HG03025 (cell line): Measurements from ENCODE around the gene AHI1.
"Not testable (repeated sequence)": the region's sequence is repeated elsewhere in the genome, so short reads cannot be mapped to it uniquely, and the experiment has no call there.

Experiments
- ATAC-seq: cut with Tn5 transposase; IDR thresholded peaks from one replicate; pipeline ENCODE4 v1.9.1; 2021; ENCODE audit warnings: mild to moderate bottlenecking, moderate library complexity; ENCODE audit not compliant: unreplicated experiment, low FRiP score

AHI1 gene

GRCh38 chr6:135339920-135340319 is 157.6 kb downstream of the AHI1 start:
- not testable (repeated sequence) for ATAC-seq

DNA sequence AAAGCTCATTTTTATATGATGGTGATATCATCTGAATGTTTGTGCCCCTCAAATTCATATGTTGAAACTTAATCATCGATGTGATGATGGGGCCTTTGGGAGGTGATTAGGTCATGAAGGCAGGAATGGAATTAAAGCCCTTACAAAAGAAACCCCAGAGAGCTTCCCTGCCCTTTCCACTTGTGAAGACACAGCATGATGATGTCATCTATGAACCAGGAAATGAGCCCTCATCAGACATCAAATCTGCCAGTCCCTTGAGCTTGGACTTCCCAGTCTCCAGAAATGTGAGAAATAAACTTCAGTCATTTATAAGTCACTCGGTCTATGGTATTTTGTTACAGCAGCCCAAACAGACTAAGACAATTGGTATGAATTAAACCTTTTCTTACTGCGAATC is 163.4 kb downstream of the AHI1 start:
- ATAC-seq: no peak

DNA sequence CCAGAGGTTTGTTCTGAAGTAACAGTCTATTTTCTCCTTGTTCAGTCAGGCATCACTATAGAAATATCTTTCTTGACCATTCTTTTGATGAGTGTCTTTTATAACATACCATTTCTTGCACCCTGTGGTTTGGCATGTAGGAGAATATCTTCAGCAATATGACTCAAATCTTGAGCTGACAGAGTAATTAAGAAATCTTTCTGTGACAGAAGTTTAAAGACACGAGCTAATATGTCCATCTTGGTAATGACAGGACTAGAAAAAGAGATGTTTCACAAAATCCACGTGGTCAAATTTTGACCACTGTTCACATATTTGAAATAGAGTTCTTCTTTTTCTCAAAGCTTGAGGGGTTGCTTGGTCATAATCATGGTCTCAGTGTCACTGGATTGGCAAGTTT is 166.5 kb downstream of the AHI1 start:
- no peak for ATAC-seq

DNA sequence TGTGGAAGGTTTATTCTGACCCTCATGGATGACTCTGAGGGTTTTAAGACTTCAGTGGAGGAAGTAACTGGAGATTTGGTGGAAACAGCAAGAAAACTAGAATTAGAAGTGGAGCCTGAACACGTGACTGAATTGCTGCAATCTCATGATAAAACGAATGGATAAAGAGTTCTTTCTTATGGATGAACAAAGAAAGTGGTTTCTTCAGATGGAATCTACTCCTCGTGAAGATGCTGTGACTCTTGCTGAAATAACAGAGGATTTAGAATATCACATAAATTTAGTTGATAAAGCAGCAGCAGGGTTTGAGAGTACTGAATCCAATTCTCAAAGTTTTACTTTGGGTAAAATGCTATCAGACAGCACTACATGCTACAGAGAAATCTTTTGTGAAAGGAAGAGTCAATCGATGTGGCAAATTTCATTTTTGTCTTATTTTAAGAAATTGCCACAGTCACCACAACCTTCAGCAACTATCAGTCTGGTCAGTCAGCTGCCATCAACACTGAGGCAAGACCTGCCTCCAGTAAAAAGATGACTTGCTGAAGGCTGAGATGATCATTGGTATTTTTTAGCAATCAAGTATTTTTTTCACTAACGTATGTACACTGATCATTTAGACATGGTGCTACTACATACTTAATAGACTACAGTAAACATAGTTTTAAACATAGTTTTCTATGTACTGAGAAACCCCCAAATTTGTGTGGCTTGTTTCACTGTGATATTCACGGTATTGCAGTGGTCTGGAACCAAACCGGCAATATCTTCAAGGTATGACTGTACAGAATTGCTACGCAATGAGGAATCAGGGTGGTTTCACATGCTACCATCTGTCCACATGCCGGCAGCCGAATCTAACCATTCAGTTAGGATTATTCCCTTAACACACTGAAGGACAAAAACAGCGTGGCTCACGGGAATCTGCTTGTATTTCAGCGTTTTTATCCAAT is 167.4 kb downstream of the AHI1 start:
- ATAC-seq: peak; percentile 78

GRCh38 chr6:135328136-135328535 is 169.4 kb downstream of the AHI1 start:
- no peak for ATAC-seq

- ATAC-seq: no peak
Observed at GRCh38 chr6:135325624-135326424, 171.7 kb downstream of the AHI1 start.

DNA sequence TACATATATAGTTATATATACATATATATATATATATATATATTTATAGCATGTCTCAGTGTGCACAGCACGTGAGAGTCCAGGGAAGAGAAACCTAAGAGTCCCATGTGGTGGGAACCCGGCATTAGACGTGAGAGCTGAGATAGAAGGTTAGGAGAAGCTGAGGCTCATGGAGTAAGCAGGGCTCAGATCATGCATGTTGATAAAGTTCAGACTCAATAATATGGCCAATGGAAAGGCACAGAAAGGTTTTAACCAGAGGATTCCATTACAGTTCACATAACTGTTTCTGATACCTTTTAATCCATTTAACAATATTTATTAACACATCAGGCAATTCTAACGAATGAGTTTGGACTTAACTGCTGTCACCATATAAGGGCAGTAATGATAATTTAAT is 173.0 kb downstream of the AHI1 start:
- ATAC-seq: no peak

- ATAC-seq: no peak
Observed at GRCh38 chr6:135323979-135324378, 173.6 kb downstream of the AHI1 start.

GRCh38 chr6:135323202-135323668 is 174.3 kb downstream of the AHI1 start:
- peak; percentile 95 for ATAC-seq

GRCh38 chr6:135322427-135323201 is 174.9 kb downstream of the AHI1 start:
- ATAC-seq: peak; percentile 77

DNA sequence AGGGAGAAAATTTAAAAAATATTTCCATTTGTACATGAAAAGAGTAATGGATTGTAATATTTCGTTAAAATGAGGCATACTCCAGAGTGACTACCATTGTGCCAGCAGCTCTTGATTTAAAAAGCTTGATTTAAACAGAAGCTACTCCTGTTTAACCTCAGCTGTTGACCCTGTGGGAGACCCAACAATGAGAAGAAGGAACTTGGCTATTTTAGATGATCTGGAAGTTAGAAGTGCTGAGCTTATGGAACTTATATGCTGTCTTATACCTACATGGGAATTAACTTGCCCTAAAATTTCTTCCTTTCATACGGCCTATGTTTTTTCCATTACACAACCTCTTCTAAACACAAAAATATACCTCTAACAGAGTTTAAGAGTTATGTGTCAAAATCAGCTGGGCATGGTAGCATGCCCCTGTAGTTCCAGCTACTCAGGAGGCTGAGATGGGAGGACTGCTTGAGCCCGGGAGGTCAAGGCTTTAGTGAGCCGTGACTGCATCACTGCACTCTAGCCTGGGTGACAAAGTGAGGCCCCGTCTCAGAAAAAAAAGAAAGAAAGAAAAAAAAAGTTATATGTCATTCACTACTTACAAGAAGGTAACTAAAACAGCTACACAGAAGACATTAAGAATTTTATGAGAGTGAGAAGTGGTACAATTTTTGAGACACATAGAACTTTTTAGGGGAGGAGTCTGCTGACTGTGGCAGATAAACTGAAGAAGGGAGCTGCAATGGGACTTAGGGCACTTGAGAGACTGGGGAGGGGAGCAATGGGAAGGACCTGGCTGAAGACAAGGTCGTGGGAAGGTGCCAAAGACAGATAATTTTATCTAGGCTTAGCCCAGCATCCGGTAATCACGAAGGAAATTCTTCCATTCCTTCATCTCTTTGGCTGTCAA is 176.6 kb downstream of the AHI1 start:
- ATAC-seq: no peak

DNA sequence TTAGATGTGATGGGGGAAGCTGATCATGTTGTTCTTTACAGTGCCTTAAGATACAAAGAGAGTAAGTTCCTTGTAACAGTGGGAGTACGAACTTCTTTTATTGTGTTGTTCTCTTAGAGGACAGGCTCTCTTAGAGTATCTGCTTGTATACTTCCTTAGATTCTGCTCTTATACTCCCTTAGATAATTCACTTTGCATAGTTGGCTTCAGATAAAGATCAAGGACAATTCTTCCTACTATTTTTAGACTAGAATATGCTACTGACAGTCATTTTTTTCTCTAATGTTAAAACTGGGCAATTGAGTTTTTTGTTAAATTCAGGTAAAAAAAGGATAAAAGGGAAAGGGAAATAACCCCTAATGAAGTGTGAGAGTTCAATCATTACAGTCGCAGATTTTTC is 177.7 kb downstream of the AHI1 start:
- ATAC-seq: no peak

GRCh38 chr6:135318738-135319469 is 178.6 kb downstream of the AHI1 start:
- no peak for ATAC-seq

GRCh38 chr6:135314543-135314942 is 183.0 kb downstream of the AHI1 start:
- peak; percentile 66 for ATAC-seq

- ATAC-seq: no peak
Observed at GRCh38 chr6:135311446-135312200, 185.9 kb downstream of the AHI1 start.

DNA sequence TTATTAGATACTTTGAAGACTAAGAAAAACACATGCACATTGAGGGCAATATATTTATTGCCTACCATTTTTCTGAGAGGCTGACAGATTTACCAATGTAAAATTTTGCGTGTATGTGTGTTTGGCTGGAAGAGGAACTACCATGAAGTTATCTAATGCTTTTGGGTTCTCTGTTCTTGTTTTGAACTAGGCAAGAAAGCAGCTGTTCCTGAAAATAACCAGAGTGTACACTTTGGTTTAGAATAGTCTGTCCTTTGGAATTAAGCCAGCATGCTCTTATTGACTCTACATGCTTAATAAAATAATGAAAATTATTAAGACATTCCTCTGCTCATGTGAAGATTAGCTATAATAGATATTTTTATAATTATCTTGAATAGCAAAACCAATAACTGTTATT is 187.2 kb downstream of the AHI1 start:
- ATAC-seq: no peak

- no peak for ATAC-seq
Observed at GRCh38 chr6:135306740-135307420, 190.7 kb downstream of the AHI1 start.

GRCh38 chr6:135306166-135306565 is 191.4 kb downstream of the AHI1 start:
- no peak for ATAC-seq
